ENCODE data around the gene VPS35.
A peak's percentile ranks its signal among the peaks of the same experiment; 100 is the strongest.
"Not testable (repeated sequence)": the region's sequence is repeated elsewhere in the genome, so short reads cannot be mapped to it uniquely, and the experiment has no call there.

VPS35 gene

GRCh38 chr16:46693598-46693997 lies 4.6 kb upstream of the VPS35 start:
- Mint-ChIP-seq H3K27me3 (no peaks in the 10 kb centered on the region), H3K4me3 (no peak overlapping the region), H3K36me3 (ENCODE audit: low read depth) (peaks cover 59% of the 10 kb centered on the region), H3K27ac (no peak overlapping the region), H3K4me1 (ENCODE audit: low read depth) (no peaks in the 10 kb centered on the region), H3K9me3 (no peaks in the 10 kb centered on the region)

GRCh38 chr16:46691726-46692125 lies 2.7 kb upstream of the VPS35 start:
- no peak overlapping the region for H3K27ac Mint-ChIP-seq
- H3K4me3 Mint-ChIP-seq, result no peak overlapping the region

GRCh38 chr16:46690281-46691178 lies 1.6 kb upstream of the VPS35 start:
- Mint-ChIP-seq H3K4me1 (ENCODE audit: low read depth) (peaks cover 24% of the 10 kb centered on the region), H3K27me3 (no peaks in the 10 kb centered on the region), H3K9me3 (no peaks in the 10 kb centered on the region), H3K36me3 (ENCODE audit: low read depth) (peaks cover 33% of the 10 kb centered on the region), H3K27ac (peak overlapping the region; percentile 16), H3K4me3 (no peak overlapping the region)

More at GRCh38 chr16:46691726-46692125, 2.7 kb upstream of the VPS35 start:
- no peaks in the 10 kb centered on the region for H3K9me3 Mint-ChIP-seq
- H3K27me3 Mint-ChIP-seq, result no peaks in the 10 kb centered on the region
- peaks cover 15% of the 10 kb centered on the region for H3K4me1 Mint-ChIP-seq (ENCODE audit: low read depth)
- H3K36me3 Mint-ChIP-seq (ENCODE audit: low read depth), result peaks cover 43% of the 10 kb centered on the region

DNA sequence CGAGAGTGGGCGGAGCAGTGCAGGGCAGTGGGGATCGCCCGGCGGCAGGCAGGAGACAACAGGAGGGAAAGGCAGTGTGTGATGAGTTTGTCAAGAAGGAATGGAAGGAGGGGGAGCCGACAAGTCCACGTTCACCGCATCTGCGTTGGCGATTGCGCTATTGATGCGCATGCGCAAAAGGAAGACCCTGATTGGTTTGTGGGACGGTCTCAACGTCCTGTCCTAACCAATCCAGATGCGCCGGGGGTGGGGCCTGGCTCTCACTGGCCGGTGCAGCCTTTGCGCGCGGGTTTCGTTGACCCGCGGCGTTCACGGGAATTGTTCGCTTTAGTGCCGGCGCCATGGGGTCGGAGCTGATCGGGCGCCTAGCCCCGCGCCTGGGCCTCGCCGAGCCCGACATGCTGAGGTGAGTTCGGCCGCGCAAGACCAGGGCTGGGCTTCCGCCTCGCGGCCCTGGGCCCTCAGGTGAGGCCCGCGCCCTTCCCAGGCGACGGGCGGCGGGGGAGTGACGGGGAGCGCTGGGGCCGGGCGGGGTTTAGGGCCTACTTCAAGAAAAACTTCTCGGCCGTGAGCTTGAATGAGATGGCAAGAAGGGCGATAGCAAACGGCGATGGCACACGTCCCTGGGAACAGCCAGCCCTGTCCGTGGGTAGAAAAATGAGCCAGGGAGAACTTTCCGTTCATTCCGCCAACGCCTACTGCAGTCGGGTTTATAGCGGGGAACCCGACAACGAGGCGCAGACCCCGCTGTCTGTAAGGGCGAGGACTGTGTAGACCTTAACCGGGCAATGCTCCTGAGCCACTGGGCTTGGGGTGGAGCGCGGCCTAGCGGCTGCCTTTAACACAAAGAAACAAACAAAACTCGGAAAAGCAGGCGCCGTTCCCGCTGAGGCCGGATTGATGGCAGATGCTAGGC lies 645 bp upstream of the VPS35 start, which contains the start of gene ORC6:
TSS of gene ORC6 (plus strand) at position 295 of the 916 bp plus-strand sequence. CDS start at position 342, 47 bp downstream.
- H3K4me1 Mint-ChIP-seq (ENCODE audit: low read depth), result peaks cover 32% of the 10 kb centered on the region
- H3K9me3 Mint-ChIP-seq, result no peaks in the 10 kb centered on the region
- no peak within 1 kb of the TSS for H3K4me3 Mint-ChIP-seq
- H3K27ac Mint-ChIP-seq, result no peak within 1 kb of the TSS
- no peaks in the 10 kb centered on the region for H3K27me3 Mint-ChIP-seq
- H3K36me3 Mint-ChIP-seq (ENCODE audit: low read depth), result peaks cover 24% of the 10 kb centered on the region

DNA sequence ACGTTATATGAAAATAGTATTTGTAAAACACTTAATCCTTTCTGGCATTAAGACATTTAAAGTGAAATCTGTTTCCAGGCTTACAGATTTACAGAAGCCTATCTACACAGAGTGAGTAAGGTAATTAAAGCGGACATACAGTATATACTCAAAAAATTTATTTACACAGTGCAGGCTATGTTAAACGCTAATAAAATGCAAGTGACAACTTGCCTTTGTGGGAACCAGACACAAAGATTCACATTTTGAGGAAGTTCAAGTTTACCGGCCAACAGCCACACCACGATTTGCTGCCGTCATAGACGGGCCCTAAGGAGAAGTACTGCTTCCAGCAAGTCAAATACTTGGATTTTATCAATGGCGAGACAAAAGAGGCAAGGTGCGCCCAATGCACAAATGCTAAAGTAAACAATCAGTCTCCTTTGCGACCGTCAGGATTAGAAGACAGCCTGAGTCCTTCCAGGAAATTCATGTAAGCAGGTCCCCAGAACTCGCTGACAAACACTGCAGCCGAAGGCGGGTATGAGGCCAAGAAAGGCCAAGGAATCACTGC lies 801 bp downstream of the VPS35 start:
- Mint-ChIP-seq H3K4me1 (ENCODE audit: low read depth) (peaks cover 41% of the 10 kb centered on the region), H3K9me3 (no peaks in the 10 kb centered on the region), H3K4me3 (no peak overlapping the region)

DNA sequence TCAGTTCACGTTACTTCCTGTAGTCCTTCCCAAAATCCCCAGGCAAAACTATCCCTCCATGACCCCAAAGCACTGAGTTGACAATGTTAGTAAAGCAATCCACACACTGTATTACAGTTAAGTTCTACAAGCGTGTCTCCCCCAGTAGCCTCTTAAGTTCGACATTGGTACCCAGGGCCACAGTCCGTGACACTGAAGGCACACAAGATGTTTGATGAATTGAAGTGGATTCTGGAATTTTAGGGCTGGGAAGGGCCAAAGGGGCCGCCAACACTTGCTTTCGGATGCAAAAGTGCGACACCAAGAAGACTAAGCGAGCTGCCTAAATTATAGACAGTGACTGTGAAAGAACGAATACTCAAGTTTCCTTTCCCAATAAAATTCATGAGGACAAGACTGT lies 1.5 kb downstream of the VPS35 start:
- Mint-ChIP-seq H3K27me3 (no peaks in the 10 kb centered on the region), H3K27ac (no peak overlapping the region), H3K4me1 (ENCODE audit: low read depth) (peaks cover 41% of the 10 kb centered on the region), H3K9me3 (no peaks in the 10 kb centered on the region), H3K36me3 (ENCODE audit: low read depth) (peaks cover 15% of the 10 kb centered on the region), H3K4me3 (no peak overlapping the region)

More for the DNA sequence above, 801 bp downstream of the VPS35 start:
- Mint-ChIP-seq H3K36me3 (ENCODE audit: low read depth) (peaks cover 19% of the 10 kb centered on the region), H3K27me3 (no peaks in the 10 kb centered on the region), H3K27ac (no peak overlapping the region)

GRCh38 chr16:46686815-46687473 lies 2.0 kb downstream of the VPS35 start:
- Mint-ChIP-seq H3K4me3 (no peak overlapping the region), H3K27ac (no peak overlapping the region), H3K27me3 (no peaks in the 10 kb centered on the region), H3K9me3 (no peaks in the 10 kb centered on the region), H3K4me1 (ENCODE audit: low read depth) (peaks cover 41% of the 10 kb centered on the region), H3K36me3 (ENCODE audit: low read depth) (peaks cover 10% of the 10 kb centered on the region)

- not testable (repeated sequence) for H3K27me3 Mint-ChIP-seq, H3K9me3 Mint-ChIP-seq, H3K27ac Mint-ChIP-seq, H3K4me3 Mint-ChIP-seq
- peaks cover 27% of the 10 kb centered on the region for H3K4me1 Mint-ChIP-seq (ENCODE audit: low read depth)
- H3K36me3 Mint-ChIP-seq (ENCODE audit: low read depth), result peaks cover 28% of the 10 kb centered on the region
These were observed 7.1 kb downstream of the VPS35 start for GRCh38 chr16:46681867-46682266.

- H3K9me3 Mint-ChIP-seq; H3K27ac Mint-ChIP-seq; H3K27me3 Mint-ChIP-seq; H3K4me3 Mint-ChIP-seq; H3K4me1 Mint-ChIP-seq (ENCODE audit: low read depth): not testable (repeated sequence)
- peaks cover 56% of the 10 kb centered on the region for H3K36me3 Mint-ChIP-seq (ENCODE audit: low read depth)
These were observed 11.0 kb downstream of the VPS35 start for GRCh38 chr16:46677943-46678342.

DNA sequence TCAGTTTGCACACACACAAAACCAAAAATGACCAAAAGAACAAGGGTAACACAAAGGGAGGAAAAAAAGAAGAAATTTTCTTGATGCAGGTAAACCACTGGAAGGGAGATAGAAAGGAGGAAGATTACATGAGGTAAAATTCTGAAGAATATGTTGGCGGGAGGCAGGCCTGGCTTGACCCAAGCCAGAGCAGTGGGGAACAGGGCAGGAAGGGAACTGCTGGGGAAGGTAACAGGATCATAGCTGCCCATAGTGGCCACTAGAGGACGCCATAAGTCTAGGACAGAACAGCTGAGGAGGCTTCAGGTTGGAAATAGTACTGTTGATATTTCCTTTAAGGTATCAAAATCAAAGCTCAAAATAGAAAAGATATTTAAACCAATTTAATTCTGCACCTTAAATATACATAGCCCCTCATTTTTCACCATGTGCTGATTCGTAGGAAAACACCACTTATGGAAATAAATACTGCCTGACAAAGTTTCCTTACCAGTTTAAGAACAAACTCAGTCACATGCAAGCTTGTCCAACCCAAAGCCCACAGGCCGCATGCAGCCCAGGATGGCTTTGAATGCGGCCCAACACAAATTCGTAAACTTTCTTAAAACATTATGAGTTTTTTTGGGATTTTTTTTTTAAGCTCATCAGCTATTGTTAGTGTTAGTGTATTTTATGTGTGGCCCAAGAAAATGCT lies 15.5 kb downstream of the VPS35 start:
- no peaks in the 10 kb centered on the region for H3K4me1 Mint-ChIP-seq (ENCODE audit: low read depth)
- peaks cover 68% of the 10 kb centered on the region for H3K36me3 Mint-ChIP-seq (ENCODE audit: low read depth)
- H3K27me3 Mint-ChIP-seq, result no peaks in the 10 kb centered on the region
- H3K4me3 Mint-ChIP-seq, result no peak overlapping the region
- no peaks in the 10 kb centered on the region for H3K9me3 Mint-ChIP-seq
- H3K27ac Mint-ChIP-seq, result peak overlapping the region; percentile 38

DNA sequence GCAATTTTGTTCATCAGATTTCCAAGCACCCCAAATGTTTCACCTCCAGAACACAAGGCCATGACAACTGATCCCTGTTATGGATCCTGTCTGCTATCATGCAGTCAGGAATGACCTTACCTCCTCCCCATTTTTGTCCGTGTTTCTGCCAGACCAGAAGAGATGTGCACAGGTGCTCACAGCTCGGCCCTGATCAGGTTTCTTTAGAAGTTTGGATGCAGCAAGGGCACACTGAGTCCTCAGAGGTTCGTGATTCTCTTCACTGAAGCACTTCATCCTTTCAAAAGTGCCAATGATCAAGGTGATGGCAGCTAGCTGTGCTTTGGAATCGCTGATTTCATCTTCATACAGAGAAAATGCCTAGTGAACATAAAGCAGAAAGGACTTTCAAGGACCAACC lies 26.9 kb downstream of the VPS35 start:
- H3K9me3 Mint-ChIP-seq, result no peaks in the 10 kb centered on the region
- H3K4me3 Mint-ChIP-seq, result no peak overlapping the region
- H3K27me3 Mint-ChIP-seq, result no peaks in the 10 kb centered on the region
- peaks cover 23% of the 10 kb centered on the region for H3K4me1 Mint-ChIP-seq (ENCODE audit: low read depth)
- H3K36me3 Mint-ChIP-seq (ENCODE audit: low read depth), result peaks cover 73% of the 10 kb centered on the region
- peak overlapping the region; percentile 15 for H3K27ac Mint-ChIP-seq

DNA sequence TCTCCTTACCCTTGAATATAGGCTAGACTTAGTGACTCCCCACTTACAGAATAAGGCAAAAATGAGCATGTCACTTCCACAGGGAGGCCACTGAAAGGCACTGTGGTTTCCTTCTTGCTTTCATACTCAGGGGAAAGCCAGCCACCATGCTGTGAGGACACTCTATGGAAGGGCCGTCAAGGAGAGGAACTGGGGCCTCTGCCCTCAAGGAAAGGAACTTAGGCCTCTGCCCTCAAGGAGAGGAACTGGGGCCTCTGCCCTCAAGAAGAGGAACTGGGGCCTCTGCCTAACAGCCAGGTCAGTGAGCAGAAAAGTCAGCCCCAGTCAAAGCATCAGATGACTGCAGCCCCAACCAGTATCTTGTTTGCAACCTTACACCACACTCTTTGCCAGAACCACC lies 30.1 kb downstream of the VPS35 start:
- Mint-ChIP-seq H3K4me3 (peak overlapping the region; percentile 20), H3K27me3 (no peaks in the 10 kb centered on the region), H3K9me3 (no peaks in the 10 kb centered on the region), H3K36me3 (ENCODE audit: low read depth) (peaks cover 62% of the 10 kb centered on the region), H3K27ac (peak overlapping the region; percentile 90), H3K4me1 (ENCODE audit: low read depth) (peaks cover 23% of the 10 kb centered on the region)

DNA sequence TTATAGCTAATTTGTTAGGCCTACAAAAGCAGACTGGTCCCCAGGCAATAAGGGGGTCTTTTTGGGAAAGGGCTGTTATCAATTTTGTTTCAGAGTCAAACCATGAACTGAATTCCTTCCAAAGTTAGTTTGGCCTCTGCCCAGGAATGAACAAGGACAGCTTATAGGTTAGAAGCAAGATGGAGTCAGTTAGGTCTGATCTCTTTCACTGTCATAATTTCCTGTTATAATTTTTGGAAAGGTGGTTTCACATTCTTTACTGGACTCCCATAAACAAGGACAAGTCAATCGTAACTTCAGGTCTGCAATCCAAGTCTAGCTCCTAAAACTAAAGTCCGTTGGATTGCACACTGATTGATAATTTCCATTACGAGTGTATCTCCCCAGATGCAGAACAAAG lies 37.7 kb downstream of the VPS35 start:
- H3K9me3 Mint-ChIP-seq, result no peaks in the 10 kb centered on the region
- H3K27ac Mint-ChIP-seq, result no peak overlapping the region
- peaks cover 13% of the 10 kb centered on the region for H3K36me3 Mint-ChIP-seq (ENCODE audit: low read depth)
- H3K4me3 Mint-ChIP-seq, result no peak overlapping the region
- no peaks in the 10 kb centered on the region for H3K27me3 Mint-ChIP-seq
- H3K4me1 Mint-ChIP-seq (ENCODE audit: low read depth), result no peaks in the 10 kb centered on the region

DNA sequence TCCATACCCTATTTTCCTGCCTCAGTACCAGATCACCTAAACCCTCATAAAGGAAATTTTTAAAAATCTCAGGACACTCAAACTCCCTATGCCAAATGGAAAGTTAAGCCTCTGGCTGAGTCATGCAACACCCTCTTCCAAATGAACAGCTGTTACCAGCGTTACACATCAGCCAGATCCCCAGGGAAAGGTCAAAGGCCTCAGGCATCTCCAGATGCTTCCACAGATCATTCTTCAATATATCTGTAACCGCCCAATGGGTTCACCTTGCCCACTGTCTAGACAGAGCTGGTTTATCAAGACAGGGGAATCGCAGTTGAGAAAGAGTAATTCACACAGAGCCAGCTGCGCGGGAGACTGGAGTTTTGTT lies 38.7 kb downstream of the VPS35 start:
- Mint-ChIP-seq H3K27me3 (no peaks in the 10 kb centered on the region), H3K27ac (no peak overlapping the region), H3K9me3 (no peaks in the 10 kb centered on the region), H3K36me3 (ENCODE audit: low read depth) (peaks cover 2% of the 10 kb centered on the region), H3K4me3 (no peak overlapping the region), H3K4me1 (ENCODE audit: low read depth) (no peaks in the 10 kb centered on the region)
